IMR-90 (cell line): Measurements from ENCODE around the gene HTT. TPM values are rescaled to one million over a fixed set of nuclear protein-coding genes. Genes with fewer than 3 reads are reported as not detected.
A peak's percentile ranks its signal among the peaks of the same experiment; 100 is the strongest.

Source experiments
- ATAC-seq: fragments of 200-7000 bp; cut with Tn5 transposase; 2 replicates; pipeline ENCODE4 v1.9.1; 2020; ENCODE audit warnings: low read depth, mild to moderate bottlenecking, moderate library complexity
- BruUV-seq: library from RNA; stranded (reverse); fragments of 400-500 nt; replicated peaks from 2 replicates; lab custom pipeline; 2021; lab: Mats Ljungman, UMichigan
- CTCF ChIA-PET: fragments of 300-600 bp; formaldehyde crosslinking; extraction: SDS; loops from one replicate; lab custom pipeline; 2021; ENCODE audit warnings: antibody characterized with exemption; lab: Yijun Ruan, JAX
- POLR2A ChIA-PET: fragments of 300-600 bp; sonication (Branson Sonifier 250); formaldehyde crosslinking; loops from one replicate; lab custom pipeline; 2022; ENCODE audit warnings: antibody characterized with exemption; ENCODE audit not compliant: unreplicated experiment; lab: Charles Lee
- DNase-seq: peaks from one replicate; pipeline ENCODE4 v3.0.0; 2013
- H2AFZ ChIP-seq: replicated peaks from 2 replicates; pipeline ENCODE3; 2013; ENCODE audit warnings: low read length, mild to moderate bottlenecking; ENCODE audit not compliant: poor library complexity
- H2AK5ac ChIP-seq: 2 replicates; pipeline ENCODE4 v1.6.1; 2013; ENCODE audit warnings: low read depth, low read length, inconsistent platforms
- H2AK9ac ChIP-seq: replicated peaks from 2 replicates; pipeline ENCODE3; 2013; ENCODE audit warnings: mild to moderate bottlenecking, low read depth, low read length, moderate library complexity; ENCODE audit not compliant: poor library complexity
- H2BK120ac ChIP-seq: 2 replicates; pipeline ENCODE4 v1.6.1; 2013; ENCODE audit warnings: low read depth, low read length, inconsistent platforms
- H2BK15ac ChIP-seq: 3 replicates; pipeline ENCODE4 v1.6.1; 2013; ENCODE audit warnings: low read depth, low read length, inconsistent platforms
- H2BK20ac ChIP-seq: 2 replicates; pipeline ENCODE4 v1.6.1; 2013; ENCODE audit warnings: low read depth, mild to moderate bottlenecking, inconsistent platforms, low read length, moderate library complexity
- H2BK5ac ChIP-seq: 2 replicates; pipeline ENCODE4 v1.6.1; 2013; ENCODE audit warnings: mild to moderate bottlenecking, low read depth, low read length, inconsistent platforms; ENCODE audit not compliant: poor library complexity, severe bottlenecking
- H3K14ac ChIP-seq: replicated peaks from 2 replicates; pipeline ENCODE4 v1.6.1; 2013; ENCODE audit warnings: low read depth, low read length, inconsistent platforms
- H3K18ac ChIP-seq: 2 replicates; pipeline ENCODE4 v1.6.1; 2013; ENCODE audit warnings: low read depth, low read length, control low read depth
- H3K23ac ChIP-seq: 2 replicates; pipeline ENCODE4 v1.6.1; 2013; ENCODE audit warnings: low read depth, low read length, inconsistent platforms
- H3K27ac ChIP-seq: 2 replicates; pipeline ENCODE4 v1.5.1; 2013; ENCODE audit warnings: mild to moderate bottlenecking, control low read depth, low read length; ENCODE audit not compliant: insufficient read depth
- H3K27me3 ChIP-seq: 2 replicates; pipeline ENCODE4 v1.6.1; 2013; ENCODE audit warnings: low read length; ENCODE audit not compliant: control insufficient read depth, insufficient read depth
- H3K36me3 ChIP-seq: 2 replicates; pipeline ENCODE4 v1.6.1; 2013; ENCODE audit warnings: low read length, mixed read lengths; ENCODE audit not compliant: control insufficient read depth, insufficient read depth
- H3K4ac ChIP-seq: 2 replicates; pipeline ENCODE4 v1.6.1; 2013; ENCODE audit warnings: low read depth, low read length, inconsistent platforms
- H3K4me1 ChIP-seq: 2 replicates; pipeline ENCODE4 v1.6.1; 2013; ENCODE audit warnings: low read length, mixed read lengths; ENCODE audit not compliant: control insufficient read depth, insufficient read depth
- H3K4me2 ChIP-seq: 2 replicates; pipeline ENCODE4 v1.6.1; 2013; ENCODE audit warnings: low read depth, mild to moderate bottlenecking, control low read depth, low read length, moderate library complexity
- H3K4me3 ChIP-seq: 2 replicates; pipeline ENCODE4 v1.5.1; 2013; ENCODE audit warnings: low read depth, mild to moderate bottlenecking, control low read depth, low read length, moderate library complexity; ENCODE audit not compliant: insufficient read depth
- H3K56ac ChIP-seq: 2 replicates; pipeline ENCODE4 v1.6.1; 2013; ENCODE audit warnings: low read length, inconsistent platforms; ENCODE audit not compliant: insufficient read depth; ENCODE audit errors: extremely low read depth
- H3K79me1 ChIP-seq, 2 experiments: 2 replicates each; pipeline ENCODE4 v1.6.1; 2013; ENCODE audit warnings: low read length in 2 of 2, inconsistent platforms in 1 of 2, low read depth in 1 of 2
- H3K9ac ChIP-seq: 2 replicates; pipeline ENCODE4 v1.6.1; 2013; ENCODE audit warnings: low read depth, low read length, control low read depth
- H3K9me1 ChIP-seq: 2 replicates; pipeline ENCODE4 v1.6.1; 2013; ENCODE audit warnings: low read length, inconsistent platforms; ENCODE audit not compliant: insufficient read depth
- H3K9me3 ChIP-seq: 2 replicates; pipeline ENCODE4 v1.6.1; 2013; ENCODE audit warnings: low read length; ENCODE audit not compliant: control insufficient read depth, insufficient read depth
- H4K20me1 ChIP-seq: 2 replicates; pipeline ENCODE4 v1.6.1; 2013; ENCODE audit warnings: low read length, inconsistent platforms; ENCODE audit not compliant: insufficient read depth
- H4K5ac ChIP-seq: 2 replicates; pipeline ENCODE4 v1.6.1; 2013; ENCODE audit warnings: mild to moderate bottlenecking, low read depth, low read length, control low read depth
- H4K8ac ChIP-seq, 2 experiments: 2 replicates each; pipeline ENCODE4 v1.6.1; 2013; ENCODE audit warnings: low read depth in 2 of 2, low read length in 2 of 2, control low read depth in 1 of 2, inconsistent platforms in 1 of 2
- H4K91ac ChIP-seq: 2 replicates; pipeline ENCODE4 v1.6.1; 2013; ENCODE audit warnings: low read depth, low read length, inconsistent platforms; ENCODE audit not compliant: insufficient read depth
- CHD1 ChIP-seq: IDR thresholded peaks from 2 replicates; pipeline ENCODE4 v1.6.1; 2012; ENCODE audit warnings: low read depth, low read length, improper control_type of control experiment
- RAD21 ChIP-seq: IDR thresholded peaks from 2 replicates; pipeline ENCODE4 v1.6.1; 2012; ENCODE audit warnings: low read length, improper control_type of control experiment
- RCOR1 ChIP-seq: IDR thresholded peaks from 2 replicates; pipeline ENCODE4 v1.6.1; 2012; ENCODE audit warnings: mild to moderate bottlenecking, low read length, improper control_type of control experiment; ENCODE audit not compliant: insufficient replicate concordance
- SMC3 ChIP-seq: fragments of 150-350 bp; IDR thresholded peaks from 2 replicates; pipeline ENCODE4 v1.6.1; 2016; ENCODE audit warnings: low read depth, mild to moderate bottlenecking, antibody characterized with exemption, low read length, moderate library complexity
- WGBS, 2 experiments: methylation state at CpG; one replicate each; pipeline versions ENCODE4 v1.1.5 to v1.1.7; 2013; ENCODE audit warnings: missing lambda C conversion rate in 2 of 2; ENCODE audit not compliant: insufficient read length in 1 of 2; ENCODE audit errors: extremely low coverage in 2 of 2; 5-methylcytosine and 5-hydroxymethylcytosine counted together
- dilution Hi-C: fragments of 300-500 bp; cut with HindIII; formaldehyde crosslinking; loops from one replicate; pipeline ENCODE4 v1.14.3; 2018; ENCODE audit warnings: low sequenced_read_pairs; ENCODE audit not compliant: unreplicated experiment
- in situ Hi-C: fragments of 300-500 bp; cut with MboI; formaldehyde crosslinking; loops from 3 replicates; pipeline ENCODE4 v1.14.3; 2019; ENCODE audit warnings: low sequenced_read_pairs, inconsistent platforms, mixed read lengths
- intact Hi-C: fragments of 100-400 bp; cut with micrococcal nuclease; formaldehyde crosslinking; loops from 2 replicates; pipeline ENCODE4 v1.10.0; 2022
- polyA plus RNA-seq, 3 experiments: library from polyadenylated mRNA; depleted of rRNA; stranded (reverse); fragments of >200 nt; gene quantifications; 2 replicates each; pipeline ENCODE4 v1.2.3, GENCODE V29; 2012; ENCODE audit warnings: low replicate concordance in 1 of 3
- total RNA-seq: library from RNA; depleted of rRNA; stranded (reverse); fragments of >200 nt; gene quantifications from 2 replicates; pipeline ENCODE4 v1.2.3, GENCODE V29; 2012
- TF ChIP-seq, protein P1 (sequence below): fragments of 150-350 bp; IDR thresholded peaks from 2 replicates; pipeline ENCODE4 v1.6.1; 2016; ENCODE audit warnings: low read depth, mild to moderate bottlenecking, low read length, moderate library complexity, borderline replicate concordance
- TF ChIP-seq, protein P2 (sequence below): conservative IDR thresholded peaks from 2 replicates; pipeline ENCODE4 v1.5.1; 2012; ENCODE audit warnings: mild to moderate bottlenecking, low read depth, low read length, improper control_type of control experiment

HTT gene
- total and polyA plus RNA-seq, 2 of the 4 experiments (the other 2 are of a cell fraction) = 11.6 to 14.3 TPM

DNA sequence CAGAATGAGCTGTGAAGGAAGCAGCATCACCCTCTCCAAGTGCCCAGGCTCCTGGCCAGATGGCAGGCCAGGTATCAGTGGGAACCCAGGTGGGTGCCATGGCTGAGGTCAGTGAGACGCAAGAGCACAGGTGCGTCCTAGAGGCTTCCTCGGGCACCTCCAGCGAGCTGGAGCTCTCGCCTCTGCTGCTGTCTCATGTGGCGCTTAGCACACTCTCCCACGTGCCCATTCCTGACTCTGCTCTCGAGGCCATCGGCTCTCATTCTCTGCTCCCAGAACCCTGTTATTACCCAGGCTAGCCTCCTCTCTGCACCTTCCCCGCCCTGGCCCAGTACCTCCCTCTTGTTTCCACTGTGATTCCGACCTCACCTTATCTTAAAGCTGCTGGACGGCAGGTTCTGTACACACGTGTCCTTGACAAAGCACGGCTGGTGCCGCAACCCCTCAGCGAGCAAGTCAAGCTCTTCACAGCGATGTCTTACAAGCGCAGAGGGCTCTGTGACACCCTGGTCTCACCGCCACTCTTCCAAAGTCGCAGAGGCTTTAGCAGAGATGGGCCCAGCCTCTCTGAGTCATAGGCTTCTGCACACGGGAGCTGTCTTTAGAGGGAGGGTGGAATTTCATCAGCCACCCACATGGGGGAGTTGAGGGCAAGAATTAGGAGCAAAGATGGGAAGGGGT, 159.1 kb downstream of the HTT start:
- no peak overlapping the region for H3K18ac ChIP-seq
- H3K9me3 ChIP-seq = no peaks in the 10 kb centered on the region
- H2AFZ ChIP-seq = peak overlapping the region; percentile 52
- no peak overlapping the region for H2AK5ac ChIP-seq
- H4K91ac ChIP-seq = no peak overlapping the region
- no peaks in the 10 kb centered on the region for H3K27me3 ChIP-seq
- H3K4me3 ChIP-seq = no peak overlapping the region
- no peak overlapping the region for H3K23ac ChIP-seq
- H2BK120ac ChIP-seq = no peak overlapping the region
- dilution Hi-C loops (no loop called here), in situ Hi-C loops (no loop called here), intact Hi-C loops (no loop called here)
- H2AK9ac ChIP-seq = peak overlapping the region; percentile 68
- CTCF ChIA-PET = no interaction called here
- peaks cover 67% of the 10 kb centered on the region for H3K36me3 ChIP-seq
- peaks cover 11% of the 10 kb centered on the region for H3K9me1 ChIP-seq
- H4K5ac ChIP-seq = no peak overlapping the region
- ATAC-seq (peak; percentile 80), DNase-seq (peak; percentile 46)
- no peak overlapping the region for H3K4me2 ChIP-seq
- BruUV-seq = no TSS peak
- H4K20me1 ChIP-seq = peaks cover 3% of the 10 kb centered on the region; the same call in 1 of the 2 replicates
- H3K27ac ChIP-seq = no peak overlapping the region
- H4K8ac ChIP-seq = 0 out of 4 replicates have a peak overlapping the region, but pooled peaks of 1 of the 2 experiments have one; percentile 34
- no peak for TF ChIP-seq CHD1
- TF ChIP-seq RAD21 = peak; percentile 41
- TF ChIP-seq, protein P1, sequence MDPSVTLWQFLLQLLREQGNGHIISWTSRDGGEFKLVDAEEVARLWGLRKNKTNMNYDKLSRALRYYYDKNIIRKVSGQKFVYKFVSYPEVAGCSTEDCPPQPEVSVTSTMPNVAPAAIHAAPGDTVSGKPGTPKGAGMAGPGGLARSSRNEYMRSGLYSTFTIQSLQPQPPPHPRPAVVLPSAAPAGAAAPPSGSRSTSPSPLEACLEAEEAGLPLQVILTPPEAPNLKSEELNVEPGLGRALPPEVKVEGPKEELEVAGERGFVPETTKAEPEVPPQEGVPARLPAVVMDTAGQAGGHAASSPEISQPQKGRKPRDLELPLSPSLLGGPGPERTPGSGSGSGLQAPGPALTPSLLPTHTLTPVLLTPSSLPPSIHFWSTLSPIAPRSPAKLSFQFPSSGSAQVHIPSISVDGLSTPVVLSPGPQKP = no peak
- TF ChIP-seq, protein P2, sequence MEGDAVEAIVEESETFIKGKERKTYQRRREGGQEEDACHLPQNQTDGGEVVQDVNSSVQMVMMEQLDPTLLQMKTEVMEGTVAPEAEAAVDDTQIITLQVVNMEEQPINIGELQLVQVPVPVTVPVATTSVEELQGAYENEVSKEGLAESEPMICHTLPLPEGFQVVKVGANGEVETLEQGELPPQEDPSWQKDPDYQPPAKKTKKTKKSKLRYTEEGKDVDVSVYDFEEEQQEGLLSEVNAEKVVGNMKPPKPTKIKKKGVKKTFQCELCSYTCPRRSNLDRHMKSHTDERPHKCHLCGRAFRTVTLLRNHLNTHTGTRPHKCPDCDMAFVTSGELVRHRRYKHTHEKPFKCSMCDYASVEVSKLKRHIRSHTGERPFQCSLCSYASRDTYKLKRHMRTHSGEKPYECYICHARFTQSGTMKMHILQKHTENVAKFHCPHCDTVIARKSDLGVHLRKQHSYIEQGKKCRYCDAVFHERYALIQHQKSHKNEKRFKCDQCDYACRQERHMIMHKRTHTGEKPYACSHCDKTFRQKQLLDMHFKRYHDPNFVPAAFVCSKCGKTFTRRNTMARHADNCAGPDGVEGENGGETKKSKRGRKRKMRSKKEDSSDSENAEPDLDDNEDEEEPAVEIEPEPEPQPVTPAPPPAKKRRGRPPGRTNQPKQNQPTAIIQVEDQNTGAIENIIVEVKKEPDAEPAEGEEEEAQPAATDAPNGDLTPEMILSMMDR = peak; percentile 13; the same call in 1 of the 2 replicates
- no peak for TF ChIP-seq RCOR1
- peak; percentile 31; the same call in 1 of the 2 replicates for TF ChIP-seq SMC3
- H2BK5ac ChIP-seq = no peak overlapping the region
- WGBS, 2 experiments = 81% methylated on average over 19 of the region's 21 CpGs; no CpG with 5 or more reads in 1 of the 2 experiments
- peaks cover 0 to 9% of the 10 kb centered on the region in 2 experiments; a peak in 1 of 4 replicates for H3K79me1 ChIP-seq
- H3K9ac ChIP-seq = no peak overlapping the region
- H3K14ac ChIP-seq = no peak overlapping the region
- H3K4me1 ChIP-seq = no peaks in the 10 kb centered on the region; the same call in 1 of the 2 replicates
- no peak overlapping the region for H2BK15ac ChIP-seq
- H3K56ac ChIP-seq = no peak overlapping the region
- POLR2A ChIA-PET = no interaction called here
- no peak overlapping the region for H2BK20ac ChIP-seq
- no peak overlapping the region; the same call in 1 of the 2 replicates for H3K4ac ChIP-seq
